Measurements from ENCODE around the gene FITM2. TPM values are rescaled to one million over a fixed set of nuclear protein-coding genes. Genes with fewer than 3 reads are reported as not detected.
A peak's percentile ranks its signal among the peaks of the same experiment; 100 is the strongest.

Gene FITM2
- total RNA-seq (6.7 and 6.8 TPM in 2 replicates), polyA plus RNA-seq (2.3 and 4.6 TPM in 2 replicates)

GRCh38 chr20:44310664-44311639 is at the start of gene FITM2:
Gene FITM2, minus strand, starts transcription at chr20:44311202. Its CDS starts 54 bp downstream, at chr20:44311148.
- Histone ChIP-seq H3K79me2 (peaks cover 22% of the 10 kb centered on the region), H3K27ac (peak within 1 kb of the TSS; percentile 77), H3K4me3 (peak within 1 kb of the TSS; percentile 69), H3K9me3 (ENCODE audit: low read depth) (no peaks in the 10 kb centered on the region), H3K36me3 (replicated peaks; ENCODE audit: insufficient read depth, low read depth) (no peaks in the 10 kb centered on the region), H3K4me2 (peak within 1 kb of the TSS; percentile 96), H4K20me1 (ENCODE audit: insufficient read depth, poor library complexity, severe bottlenecking) (no peaks in the 10 kb centered on the region), H3K27me3 (no peaks in the 10 kb centered on the region), H3K4me1 (ENCODE audit: insufficient read depth) (peaks cover 11% of the 10 kb centered on the region), H3K9me2 (replicated peaks; ENCODE audit: insufficient read depth) (no peaks in the 10 kb centered on the region), H2AFZ (peak within 1 kb of the TSS; percentile 88)
- WGBS (ENCODE audit: low lambda C conversion rate, missing lambda C conversion rate): 4% methylated on average over 61 of the region's 70 CpGs
- peak; percentile 99 for DNase-seq (ENCODE audit: low spot score)
- TF ChIP-seq, protein P1, sequence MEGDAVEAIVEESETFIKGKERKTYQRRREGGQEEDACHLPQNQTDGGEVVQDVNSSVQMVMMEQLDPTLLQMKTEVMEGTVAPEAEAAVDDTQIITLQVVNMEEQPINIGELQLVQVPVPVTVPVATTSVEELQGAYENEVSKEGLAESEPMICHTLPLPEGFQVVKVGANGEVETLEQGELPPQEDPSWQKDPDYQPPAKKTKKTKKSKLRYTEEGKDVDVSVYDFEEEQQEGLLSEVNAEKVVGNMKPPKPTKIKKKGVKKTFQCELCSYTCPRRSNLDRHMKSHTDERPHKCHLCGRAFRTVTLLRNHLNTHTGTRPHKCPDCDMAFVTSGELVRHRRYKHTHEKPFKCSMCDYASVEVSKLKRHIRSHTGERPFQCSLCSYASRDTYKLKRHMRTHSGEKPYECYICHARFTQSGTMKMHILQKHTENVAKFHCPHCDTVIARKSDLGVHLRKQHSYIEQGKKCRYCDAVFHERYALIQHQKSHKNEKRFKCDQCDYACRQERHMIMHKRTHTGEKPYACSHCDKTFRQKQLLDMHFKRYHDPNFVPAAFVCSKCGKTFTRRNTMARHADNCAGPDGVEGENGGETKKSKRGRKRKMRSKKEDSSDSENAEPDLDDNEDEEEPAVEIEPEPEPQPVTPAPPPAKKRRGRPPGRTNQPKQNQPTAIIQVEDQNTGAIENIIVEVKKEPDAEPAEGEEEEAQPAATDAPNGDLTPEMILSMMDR (IDR thresholded peaks at IDR 0.05; ENCODE audit: poor library complexity): peak; percentile 95
- TF ChIP-seq EZH2 (IDR thresholded peaks at IDR 0.05; ENCODE audit: borderline replicate concordance): no peak
- TF ChIP-seq EZH2phosphoT487 (IDR thresholded peaks at IDR 0.05; ENCODE audit: low read depth, severe bottlenecking, unreplicated experiment): no peak

GRCh38 chr20:44360221-44360620 is 49.2 kb upstream of the FITM2 start:
- H3K36me3 ChIP-seq (replicated peaks; ENCODE audit: insufficient read depth, low read depth): no peaks in the 10 kb centered on the region
- peaks cover 14% of the 10 kb centered on the region for H4K20me1 ChIP-seq (ENCODE audit: insufficient read depth, poor library complexity, severe bottlenecking)
- H2AFZ ChIP-seq: no peak overlapping the region
- no peak overlapping the region for H3K4me3 ChIP-seq
- H3K9me2 ChIP-seq (replicated peaks; ENCODE audit: insufficient read depth): no peaks in the 10 kb centered on the region
- DNase-seq (ENCODE audit: low spot score): no peak
- H3K9me3 ChIP-seq (ENCODE audit: low read depth): no peaks in the 10 kb centered on the region
- H3K27ac ChIP-seq: no peak overlapping the region
- H3K4me1 ChIP-seq (ENCODE audit: insufficient read depth): peaks cover 8% of the 10 kb centered on the region
- no peaks in the 10 kb centered on the region for H3K27me3 ChIP-seq
- H3K79me2 ChIP-seq: peaks cover 88% of the 10 kb centered on the region
- TF ChIP-seq EZH2 (IDR thresholded peaks at IDR 0.05; ENCODE audit: borderline replicate concordance): no peak
- no peak for TF ChIP-seq EZH2phosphoT487 (IDR thresholded peaks at IDR 0.05; ENCODE audit: low read depth, severe bottlenecking, unreplicated experiment)
- TF ChIP-seq, protein P1 (IDR thresholded peaks at IDR 0.05; ENCODE audit: poor library complexity): no peak
- H3K4me2 ChIP-seq: no peak overlapping the region

DNA sequence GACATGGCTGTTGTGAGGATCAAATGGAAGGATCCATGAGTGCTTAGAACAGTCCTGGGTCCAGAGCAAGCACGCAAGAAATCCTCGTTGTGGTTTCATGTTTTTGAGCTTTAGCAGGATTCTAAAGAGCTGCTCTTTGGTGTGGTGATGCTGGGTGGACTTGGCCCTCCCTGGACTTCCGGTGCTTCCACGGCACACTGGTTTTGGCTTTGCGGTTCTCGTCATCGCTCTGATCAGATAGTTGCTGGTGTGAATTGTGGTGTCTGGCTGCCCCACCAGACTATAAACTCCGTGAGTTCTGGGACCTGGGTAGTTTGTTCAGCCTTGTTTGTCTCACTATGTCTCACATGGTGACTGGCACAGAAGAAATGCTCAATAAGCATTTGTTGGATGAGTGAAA is 47.8 kb upstream of the FITM2 start:
- Histone ChIP-seq H3K9me3 (ENCODE audit: low read depth) (no peaks in the 10 kb centered on the region), H2AFZ (no peak overlapping the region), H3K4me1 (ENCODE audit: insufficient read depth) (peaks cover 8% of the 10 kb centered on the region), H3K27me3 (no peaks in the 10 kb centered on the region), H4K20me1 (ENCODE audit: insufficient read depth, poor library complexity, severe bottlenecking) (peaks cover 14% of the 10 kb centered on the region), H3K4me3 (no peak overlapping the region), H3K9me2 (replicated peaks; ENCODE audit: insufficient read depth) (no peaks in the 10 kb centered on the region), H3K36me3 (replicated peaks; ENCODE audit: insufficient read depth, low read depth) (no peaks in the 10 kb centered on the region), H3K79me2 (peaks cover 73% of the 10 kb centered on the region), H3K4me2 (no peak overlapping the region), H3K27ac (no peak overlapping the region)
- TF ChIP-seq EZH2 (IDR thresholded peaks at IDR 0.05; ENCODE audit: borderline replicate concordance) (no peak), EZH2phosphoT487 (IDR thresholded peaks at IDR 0.05; ENCODE audit: low read depth, severe bottlenecking, unreplicated experiment) (no peak)
- TF ChIP-seq, protein P1 (IDR thresholded peaks at IDR 0.05; ENCODE audit: poor library complexity): no peak
- no peak for DNase-seq (ENCODE audit: low spot score)
- WGBS (ENCODE audit: low lambda C conversion rate, missing lambda C conversion rate): 86% methylated on average over 8 of the region's 8 CpGs

Data from hepatocyte (in vitro differentiated cells).